HFF-Myc (cell line): ENCODE data around the gene TSTD2.

Source experiments
- DNase-seq: peaks from one replicate; pipeline ENCODE4 v3.0.0-alpha.2; 2011; ENCODE audit warnings: low read depth; ENCODE audit errors: extremely low read depth
- H3K4me3 ChIP-seq: replicated peaks from 2 replicates; pipeline ENCODE4 v1.5.1; 2011; ENCODE audit warnings: low read depth, mild to moderate bottlenecking, control low read depth, low read length
- TF ChIP-seq, protein P1 (sequence below): IDR thresholded peaks from 2 replicates; pipeline ENCODE4 v1.5.1; 2012; ENCODE audit warnings: mild to moderate bottlenecking, low read depth, low read length, control low read depth; ENCODE audit errors: missing control alignments

The TSTD2 gene

DNA sequence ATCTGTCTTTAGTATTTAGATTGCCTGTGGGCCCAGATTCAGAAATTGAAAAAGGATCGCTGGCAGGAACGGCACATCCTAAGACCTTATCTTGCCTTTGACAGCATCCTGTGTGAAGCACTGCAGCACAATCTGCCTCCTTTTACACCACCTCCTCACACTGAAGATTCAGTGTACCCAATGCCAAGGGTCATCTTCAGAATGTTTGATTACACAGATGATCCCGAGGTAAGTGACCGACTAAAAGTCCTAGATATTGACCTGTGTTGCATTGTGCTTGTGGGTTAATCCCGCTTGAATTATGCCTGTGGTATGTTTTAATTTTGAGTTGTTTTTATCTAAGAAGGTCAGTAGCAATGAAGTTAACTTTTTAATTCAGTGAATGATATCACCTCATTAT lies 14.8 kb upstream of the TSTD2 start:
- TF ChIP-seq, protein P1, sequence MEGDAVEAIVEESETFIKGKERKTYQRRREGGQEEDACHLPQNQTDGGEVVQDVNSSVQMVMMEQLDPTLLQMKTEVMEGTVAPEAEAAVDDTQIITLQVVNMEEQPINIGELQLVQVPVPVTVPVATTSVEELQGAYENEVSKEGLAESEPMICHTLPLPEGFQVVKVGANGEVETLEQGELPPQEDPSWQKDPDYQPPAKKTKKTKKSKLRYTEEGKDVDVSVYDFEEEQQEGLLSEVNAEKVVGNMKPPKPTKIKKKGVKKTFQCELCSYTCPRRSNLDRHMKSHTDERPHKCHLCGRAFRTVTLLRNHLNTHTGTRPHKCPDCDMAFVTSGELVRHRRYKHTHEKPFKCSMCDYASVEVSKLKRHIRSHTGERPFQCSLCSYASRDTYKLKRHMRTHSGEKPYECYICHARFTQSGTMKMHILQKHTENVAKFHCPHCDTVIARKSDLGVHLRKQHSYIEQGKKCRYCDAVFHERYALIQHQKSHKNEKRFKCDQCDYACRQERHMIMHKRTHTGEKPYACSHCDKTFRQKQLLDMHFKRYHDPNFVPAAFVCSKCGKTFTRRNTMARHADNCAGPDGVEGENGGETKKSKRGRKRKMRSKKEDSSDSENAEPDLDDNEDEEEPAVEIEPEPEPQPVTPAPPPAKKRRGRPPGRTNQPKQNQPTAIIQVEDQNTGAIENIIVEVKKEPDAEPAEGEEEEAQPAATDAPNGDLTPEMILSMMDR = no peak
- DNase-seq = no peak
- no peak overlapping the region for H3K4me3 ChIP-seq

DNA sequence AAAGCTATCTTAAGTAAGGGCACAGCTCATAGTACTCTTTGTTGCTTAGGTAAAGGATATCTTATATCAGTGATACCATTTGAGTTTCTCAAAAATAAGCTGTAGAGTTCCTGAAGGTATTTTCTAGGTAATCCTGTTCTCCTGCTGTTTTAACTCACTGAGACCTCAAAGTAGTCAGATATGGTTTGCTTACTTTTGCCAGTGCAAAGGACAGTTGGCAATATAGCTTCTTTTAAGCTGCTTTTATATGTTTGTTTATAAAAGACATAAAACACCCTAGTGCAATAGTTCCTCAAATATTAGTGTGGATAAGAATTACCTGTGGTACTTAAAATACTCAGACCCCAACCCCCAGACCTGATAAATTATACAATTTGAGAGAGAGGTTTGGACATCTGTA lies 12.6 kb upstream of the TSTD2 start:
- TF ChIP-seq, protein P1 = no peak
- no peak overlapping the region for H3K4me3 ChIP-seq
- no peak for DNase-seq

DNA sequence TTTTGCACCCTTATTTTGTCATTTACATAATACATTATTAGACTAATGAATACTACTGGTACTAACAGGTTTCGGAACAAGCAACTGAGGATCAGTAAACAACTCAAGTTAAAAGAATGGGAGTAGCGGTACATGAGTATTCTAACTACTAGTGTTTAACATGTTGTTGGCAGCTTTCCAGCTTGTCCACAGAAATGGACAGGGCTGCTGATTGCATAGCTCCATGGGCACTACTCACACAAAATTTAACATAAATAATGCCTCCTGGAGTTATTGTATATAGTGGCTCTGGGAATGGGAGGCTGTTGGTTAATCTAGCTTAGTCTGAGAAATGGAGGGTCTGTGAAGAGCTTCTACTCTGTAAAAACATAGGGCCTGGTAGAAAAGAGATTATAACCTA lies 7.2 kb upstream of the TSTD2 start:
- no peak for DNase-seq
- no peak overlapping the region for H3K4me3 ChIP-seq
- TF ChIP-seq, protein P1 = no peak

DNA sequence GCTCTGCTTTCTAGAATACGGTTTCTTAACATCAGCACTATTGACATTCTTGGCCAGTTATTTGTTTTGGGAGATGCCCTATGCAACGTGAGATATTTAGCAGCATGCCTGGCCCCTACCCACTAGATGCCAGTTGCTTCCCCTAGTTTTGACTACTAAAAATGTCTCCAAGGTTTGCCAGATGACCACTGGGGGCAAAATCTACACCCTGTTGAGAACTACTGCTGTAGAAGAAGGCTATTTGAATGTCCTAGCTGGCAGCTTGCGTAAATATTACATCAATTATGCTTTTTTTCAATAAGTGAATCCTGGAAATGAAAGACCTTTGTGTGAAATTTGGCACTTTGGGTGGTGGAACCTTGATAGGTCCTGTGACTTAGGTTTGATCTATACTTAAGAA lies 5.5 kb upstream of the TSTD2 start:
- no peak for DNase-seq
- no peak overlapping the region for H3K4me3 ChIP-seq
- TF ChIP-seq, protein P1 = no peak

DNA sequence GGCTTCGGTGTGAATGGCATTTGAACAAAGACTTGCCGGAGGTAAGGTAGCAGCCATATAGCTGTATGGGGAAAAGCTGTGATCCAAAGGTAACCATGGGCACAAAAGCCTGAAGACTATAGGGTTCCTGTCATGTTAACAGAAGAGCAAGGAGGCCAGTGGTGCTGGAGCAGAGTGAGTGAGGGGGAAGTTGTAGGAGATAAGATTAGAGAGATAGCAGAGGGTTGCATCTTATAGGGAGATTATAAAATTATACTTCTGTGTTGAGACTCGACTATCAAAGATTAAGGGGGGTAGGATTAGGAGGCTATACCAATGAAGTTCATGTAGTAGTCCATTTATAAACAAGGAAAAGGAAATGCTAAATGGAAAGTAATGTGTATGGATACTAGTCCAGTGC lies 3.7 kb upstream of the TSTD2 start:
- H3K4me3 ChIP-seq = peak overlapping the region; percentile 13; the same call in 1 of the 2 replicates
- TF ChIP-seq, protein P1 = no peak
- no peak for DNase-seq

DNA sequence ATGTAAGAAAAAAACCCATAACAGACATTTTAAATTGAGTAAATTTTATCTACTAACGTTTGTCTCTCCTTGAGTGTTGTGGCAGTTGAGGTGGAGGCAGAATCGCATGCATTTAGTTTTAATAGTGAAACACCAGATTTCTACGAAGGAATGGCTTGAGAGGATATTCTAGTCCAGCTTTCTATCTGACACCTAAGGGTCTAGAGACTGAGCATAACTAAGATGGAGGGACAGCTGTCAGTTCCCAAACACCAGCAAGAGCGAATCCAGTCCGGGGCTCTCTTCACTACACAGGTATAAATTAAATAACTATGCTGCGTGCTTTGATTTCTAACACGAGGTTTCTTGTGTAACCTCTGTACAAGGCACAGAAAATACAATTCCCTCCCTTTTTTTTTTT lies 1.9 kb upstream of the TSTD2 start:
- TF ChIP-seq, protein P1 = no peak
- peak overlapping the region; percentile 91 for H3K4me3 ChIP-seq
- no peak for DNase-seq

DNA sequence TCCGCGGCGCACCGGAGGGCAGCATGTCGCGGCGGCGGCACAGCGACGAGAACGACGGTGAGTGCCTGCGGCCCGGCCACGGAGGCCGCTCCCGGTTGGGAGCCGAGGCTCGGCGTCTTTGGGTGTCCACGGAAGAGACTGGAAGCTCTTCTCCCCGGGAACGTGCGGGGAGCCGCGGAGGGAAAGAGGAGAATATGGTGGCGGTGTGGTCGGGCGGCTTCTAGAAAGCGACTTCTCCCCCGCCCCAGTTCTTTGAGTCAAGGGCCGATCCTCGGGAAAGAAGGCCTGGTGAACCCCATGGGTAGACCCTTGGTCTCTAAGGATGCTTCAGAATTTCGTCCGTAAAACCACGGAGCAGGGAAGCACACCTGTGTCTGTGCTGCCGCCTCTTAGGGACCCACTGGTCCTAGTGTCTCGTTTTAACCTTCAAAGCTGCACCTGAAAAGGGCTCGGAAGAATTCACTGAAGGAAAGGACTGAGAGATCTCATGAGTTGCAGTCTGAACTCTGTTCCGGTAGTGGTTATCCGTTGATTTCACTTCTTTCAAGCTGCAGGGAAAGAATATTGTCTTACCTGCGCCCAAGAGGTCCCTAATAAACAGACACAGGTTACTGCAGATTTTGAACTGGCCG lies 807 bp upstream of the TSTD2 start:
- no peak for DNase-seq

More for the DNA sequence above, 807 bp upstream of the TSTD2 start:
- TF ChIP-seq, protein P1 = no peak
- peak overlapping the region; percentile 91 for H3K4me3 ChIP-seq
